Tibial nerve (tissue), 4 donors: Measurements from ENCODE around the gene MAP2. TPM values are rescaled to one million over a fixed set of nuclear protein-coding genes. Genes with fewer than 3 reads are reported as not detected.

Experiments
- DNase-seq, 2 donors: peaks; one replicate each; pipeline ENCODE4 v3.0.0-alpha.2; 2019; ENCODE audit warnings: low spot score in 2 of 2
- H3K27ac ChIP-seq, 4 donors: fragments of 200-600 bp; sonication (generic) in 3 of 4; one replicate each; pipeline ENCODE4 v1.5.1; 2017 to 2019; ENCODE audit warnings: mild to moderate bottlenecking in 1 of 4
- H3K27me3 ChIP-seq, 2 donors: fragments of 200-600 bp; sonication (generic) in 1 of 2; one replicate each; pipeline versions ENCODE4 v1.5.1 to v1.6.0; 2017 to 2019
- H3K36me3 ChIP-seq, 3 donors: fragments of 200-600 bp; sonication (generic); one replicate each; pipeline ENCODE4 v1.5.1; 2018 to 2019
- H3K4me1 ChIP-seq, 4 donors: fragments of 200-600 bp; sonication (generic) in 3 of 4; one replicate each; pipeline ENCODE4 v1.5.1; 2017 to 2019
- H3K4me3 ChIP-seq, 4 donors: fragments of 200-600 bp; sonication (generic) in 3 of 4; one replicate each; pipeline ENCODE4 v1.5.1; 2017 to 2019; ENCODE audit warnings: mild to moderate bottlenecking in 1 of 4, moderate library complexity in 1 of 4
- H3K9me3 ChIP-seq, 4 donors: fragments of 200-600 bp; sonication (generic) in 3 of 4; one replicate each; pipeline ENCODE4 v1.5.1; 2017 to 2019
- EP300 ChIP-seq, 2 donors: sonication (generic); formaldehyde crosslinking; IDR thresholded peaks; one replicate each; pipeline ENCODE4 v1.6.1; 2017; ENCODE audit warnings: antibody characterized with exemption in 2 of 2, mild to moderate bottlenecking in 1 of 2
- POLR2A ChIP-seq, 2 donors: fragments of 450-650 bp; IDR thresholded peaks; one replicate each; pipeline ENCODE4 v1.6.1; 2017; ENCODE audit warnings: antibody characterized with exemption in 2 of 2, mild to moderate bottlenecking in 2 of 2, moderate library complexity in 2 of 2
- WGBS, 2 donors: methylation state at CpG; one replicate each; pipeline ENCODE4 v1.1.5; 2018; 5-methylcytosine and 5-hydroxymethylcytosine counted together
- total RNA-seq, 4 donors: library from RNA; depleted of rRNA; stranded (reverse); fragments of >200 nt; gene quantifications; one replicate each; pipeline ENCODE4 v1.1.0, GENCODE V29; 2016
- TF ChIP-seq, protein P1 (sequence below), 5 experiments: fragments of 200-600 bp in 3 of 5; fragments of 450-650 bp in 2 of 5; sonication (generic) in 3 of 5; IDR thresholded peaks; one replicate each; pipeline ENCODE4 v1.5.1; 2016 to 2019; ENCODE audit warnings: antibody characterized with exemption in 5 of 5, mild to moderate bottlenecking in 3 of 5, moderate library complexity in 2 of 5

MAP2 gene
- total RNA-seq, 4 donors from 2014 or later: 14.7 to 31.7 (median 21.3) TPM

GRCh38 chr2:209495855-209496585 is 72.2 kb downstream of the MAP2 start:
- H3K27ac ChIP-seq: peak overlapping the region in 2 of 4 donors; percentile 3 to 72
- WGBS, 2 donors: 42 to 43% methylated on average over 4 of the region's 4 CpGs
- no peak for DNase-seq

GRCh38 chr2:209496586-209496982 is 72.7 kb downstream of the MAP2 start:
- Histone ChIP-seq H3K36me3 (peaks cover 0 to 33% (median 0%) of the 10 kb centered on the region in 3 donors), H3K4me1 (no peaks in the 10 kb centered on the region), H3K27ac (peak overlapping the region in 1 of 4 donors; percentile 55), H3K27me3 (no peaks in the 10 kb centered on the region), H3K9me3 (peaks cover 0 to 45% (median 0%) of the 10 kb centered on the region in 4 donors), H3K4me3 (no peak overlapping the region)
- no peak for DNase-seq
- TF ChIP-seq POLR2A (IDR thresholded peaks at IDR 0.05) (no peak), EP300 (IDR thresholded peaks at IDR 0.05) (no peak)
- TF ChIP-seq, protein P1, sequence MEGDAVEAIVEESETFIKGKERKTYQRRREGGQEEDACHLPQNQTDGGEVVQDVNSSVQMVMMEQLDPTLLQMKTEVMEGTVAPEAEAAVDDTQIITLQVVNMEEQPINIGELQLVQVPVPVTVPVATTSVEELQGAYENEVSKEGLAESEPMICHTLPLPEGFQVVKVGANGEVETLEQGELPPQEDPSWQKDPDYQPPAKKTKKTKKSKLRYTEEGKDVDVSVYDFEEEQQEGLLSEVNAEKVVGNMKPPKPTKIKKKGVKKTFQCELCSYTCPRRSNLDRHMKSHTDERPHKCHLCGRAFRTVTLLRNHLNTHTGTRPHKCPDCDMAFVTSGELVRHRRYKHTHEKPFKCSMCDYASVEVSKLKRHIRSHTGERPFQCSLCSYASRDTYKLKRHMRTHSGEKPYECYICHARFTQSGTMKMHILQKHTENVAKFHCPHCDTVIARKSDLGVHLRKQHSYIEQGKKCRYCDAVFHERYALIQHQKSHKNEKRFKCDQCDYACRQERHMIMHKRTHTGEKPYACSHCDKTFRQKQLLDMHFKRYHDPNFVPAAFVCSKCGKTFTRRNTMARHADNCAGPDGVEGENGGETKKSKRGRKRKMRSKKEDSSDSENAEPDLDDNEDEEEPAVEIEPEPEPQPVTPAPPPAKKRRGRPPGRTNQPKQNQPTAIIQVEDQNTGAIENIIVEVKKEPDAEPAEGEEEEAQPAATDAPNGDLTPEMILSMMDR (IDR thresholded peaks at IDR 0.05): no peak

More at GRCh38 chr2:209495855-209496585, 72.2 kb downstream of the MAP2 start:
- no peaks in the 10 kb centered on the region for H3K4me1 ChIP-seq
- peaks cover 0 to 33% (median 0%) of the 10 kb centered on the region in 3 donors for H3K36me3 ChIP-seq
- H3K4me3 ChIP-seq: no peak overlapping the region
- TF ChIP-seq, protein P1 (IDR thresholded peaks at IDR 0.05): no peak
- TF ChIP-seq EP300 (IDR thresholded peaks at IDR 0.05): peak; percentile 36 to 60
- peaks cover 0 to 45% (median 2%) of the 10 kb centered on the region in 4 donors for H3K9me3 ChIP-seq
- no peaks in the 10 kb centered on the region for H3K27me3 ChIP-seq

GRCh38 chr2:209498614-209499013 is 74.8 kb downstream of the MAP2 start:
- peaks cover 0 to 41% (median 0%) of the 10 kb centered on the region in 4 donors for H3K9me3 ChIP-seq
- DNase-seq: no peak
- no peaks in the 10 kb centered on the region for H3K27me3 ChIP-seq
- no peaks in the 10 kb centered on the region for H3K4me1 ChIP-seq
- TF ChIP-seq EP300 (IDR thresholded peaks at IDR 0.05) (no peak), POLR2A (IDR thresholded peaks at IDR 0.05) (no peak)
- TF ChIP-seq, protein P1 (IDR thresholded peaks at IDR 0.05): no peak
- no peak overlapping the region for H3K27ac ChIP-seq
- H3K36me3 ChIP-seq: peaks cover 0 to 33% (median 0%) of the 10 kb centered on the region in 3 donors
- 88 to 100% methylated on average over 1 of the region's 1 CpG for WGBS, 2 donors
- H3K4me3 ChIP-seq: no peak overlapping the region

- TF ChIP-seq POLR2A (IDR thresholded peaks at IDR 0.05) (no peak), EP300 (IDR thresholded peaks at IDR 0.05) (no peak)
- TF ChIP-seq, protein P1 (IDR thresholded peaks at IDR 0.05): no peak
- peaks cover 0 to 39% (median 0%) of the 10 kb centered on the region in 4 donors for H3K9me3 ChIP-seq
- no peak overlapping the region for H3K4me3 ChIP-seq
- H3K27me3 ChIP-seq: no peaks in the 10 kb centered on the region
- H3K27ac ChIP-seq: no peak overlapping the region
- peaks cover 0 to 33% (median 0%) of the 10 kb centered on the region in 3 donors for H3K36me3 ChIP-seq
- H3K4me1 ChIP-seq: no peaks in the 10 kb centered on the region
- DNase-seq: no peak
These were observed 75.2 kb downstream of the MAP2 start for GRCh38 chr2:209499069-209499468.

GRCh38 chr2:209501579-209501978 is 77.7 kb downstream of the MAP2 start:
- H3K27me3 ChIP-seq: no peaks in the 10 kb centered on the region
- no peak overlapping the region for H3K27ac ChIP-seq
- WGBS, 2 donors: 78 to 84% methylated on average over 2 of the region's 2 CpGs
- H3K36me3 ChIP-seq: peaks cover 0 to 33% (median 0%) of the 10 kb centered on the region in 3 donors
- DNase-seq: no peak
- peaks cover 0 to 32% (median 0%) of the 10 kb centered on the region in 4 donors for H3K9me3 ChIP-seq
- TF ChIP-seq EP300 (IDR thresholded peaks at IDR 0.05) (no peak), POLR2A (IDR thresholded peaks at IDR 0.05) (no peak)
- TF ChIP-seq, protein P1 (IDR thresholded peaks at IDR 0.05): no peak
- no peak overlapping the region for H3K4me3 ChIP-seq
- no peaks in the 10 kb centered on the region for H3K4me1 ChIP-seq
